ENCODE measurements around the gene RBM11. TPM values are rescaled to one million over a fixed set of nuclear protein-coding genes. Genes with fewer than 3 reads are reported as not detected.

The RBM11 gene
- total RNA-seq, 2 donors from 2014 or later = 0.22 to 1.7 TPM

GRCh38 chr21:14243874-14244273 lies 27.9 kb downstream of the RBM11 start:
- Histone ChIP-seq H3K4me1 (no peaks in the 10 kb centered on the region), H3K4me3 (no peak overlapping the region), H3K36me3 (no peaks in the 10 kb centered on the region), H3K27me3 (no peaks in the 10 kb centered on the region), H3K27ac (no peak overlapping the region), H3K9me3 (no peaks in the 10 kb centered on the region)
- TF ChIP-seq CTCF (IDR thresholded peaks at IDR 0.05) = no peak
- DNase-seq (ENCODE audit: low spot score) = no peak

GRCh38 chr21:14244911-14245310 lies 29.0 kb downstream of the RBM11 start:
- no peak for TF ChIP-seq CTCF (IDR thresholded peaks at IDR 0.05)
- DNase-seq (ENCODE audit: low spot score) = no peak
- H3K4me3 ChIP-seq = no peak overlapping the region

GRCh38 chr21:14245711-14246110 lies 29.8 kb downstream of the RBM11 start:
- Histone ChIP-seq H3K27me3 (no peaks in the 10 kb centered on the region), H3K9me3 (no peaks in the 10 kb centered on the region), H3K36me3 (no peaks in the 10 kb centered on the region), H3K4me1 (no peaks in the 10 kb centered on the region), H3K4me3 (no peak overlapping the region), H3K27ac (no peak overlapping the region)
- no peak for DNase-seq (ENCODE audit: low spot score)
- no peak for TF ChIP-seq CTCF (IDR thresholded peaks at IDR 0.05)

More at GRCh38 chr21:14244911-14245310, 29.0 kb downstream of the RBM11 start:
- no peaks in the 10 kb centered on the region for H3K9me3 ChIP-seq
- no peaks in the 10 kb centered on the region for H3K27me3 ChIP-seq
- H3K27ac ChIP-seq = no peak overlapping the region
- H3K4me1 ChIP-seq = no peaks in the 10 kb centered on the region
- no peaks in the 10 kb centered on the region for H3K36me3 ChIP-seq

GRCh38 chr21:14251336-14251735 lies 35.4 kb downstream of the RBM11 start:
- no peak for DNase-seq (ENCODE audit: low spot score)
- TF ChIP-seq CTCF (IDR thresholded peaks at IDR 0.05) = no peak

GRCh38 chr21:14259747-14260146 lies 43.8 kb downstream of the RBM11 start:
- Histone ChIP-seq H3K4me1 (no peaks in the 10 kb centered on the region), H3K27ac (no peak overlapping the region), H3K27me3 (no peaks in the 10 kb centered on the region), H3K9me3 (no peaks in the 10 kb centered on the region), H3K4me3 (no peak overlapping the region), H3K36me3 (no peaks in the 10 kb centered on the region)
- peak; percentile 39 to 75 for TF ChIP-seq CTCF (IDR thresholded peaks at IDR 0.05)
- no peak for DNase-seq (ENCODE audit: low spot score)

More at GRCh38 chr21:14251336-14251735, 35.4 kb downstream of the RBM11 start:
- Histone ChIP-seq H3K27me3 (no peaks in the 10 kb centered on the region), H3K9me3 (no peaks in the 10 kb centered on the region), H3K4me1 (no peaks in the 10 kb centered on the region), H3K4me3 (no peak overlapping the region), H3K36me3 (no peaks in the 10 kb centered on the region), H3K27ac (no peak overlapping the region)

GRCh38 chr21:14260174-14260764 lies 44.3 kb downstream of the RBM11 start:
- no peaks in the 10 kb centered on the region for H3K27me3 ChIP-seq
- H3K9me3 ChIP-seq = no peaks in the 10 kb centered on the region
- no peak overlapping the region for H3K27ac ChIP-seq
- no peaks in the 10 kb centered on the region for H3K4me1 ChIP-seq
- no peak overlapping the region for H3K4me3 ChIP-seq
- no peak for TF ChIP-seq CTCF (IDR thresholded peaks at IDR 0.05)
- no peaks in the 10 kb centered on the region for H3K36me3 ChIP-seq
- DNase-seq (ENCODE audit: low spot score) = no peak

All from right atrium auricular region (tissue), 2 donors.